Head of caudate nucleus (tissue), 42 donors: Measurements from ENCODE around the gene GRID1.
"Not testable (repeated sequence)": the region's sequence is repeated elsewhere in the genome, so short reads cannot be mapped to it uniquely, and the experiment has no call there.

Source experiments
- DNase-seq, 42 donors: peaks; one replicate each; pipeline versions ENCODE4 v3.0.0 to v3.0.0-alpha.2; 2020 to 2021; ENCODE audit warnings: mixed read lengths in 7 of 42
- intact Hi-C: fragments of 100-400 bp; cut with DNase I; formaldehyde crosslinking; loops from one replicate; pipeline ENCODE4 v1.15.0; 2022

Gene GRID1

DNA sequence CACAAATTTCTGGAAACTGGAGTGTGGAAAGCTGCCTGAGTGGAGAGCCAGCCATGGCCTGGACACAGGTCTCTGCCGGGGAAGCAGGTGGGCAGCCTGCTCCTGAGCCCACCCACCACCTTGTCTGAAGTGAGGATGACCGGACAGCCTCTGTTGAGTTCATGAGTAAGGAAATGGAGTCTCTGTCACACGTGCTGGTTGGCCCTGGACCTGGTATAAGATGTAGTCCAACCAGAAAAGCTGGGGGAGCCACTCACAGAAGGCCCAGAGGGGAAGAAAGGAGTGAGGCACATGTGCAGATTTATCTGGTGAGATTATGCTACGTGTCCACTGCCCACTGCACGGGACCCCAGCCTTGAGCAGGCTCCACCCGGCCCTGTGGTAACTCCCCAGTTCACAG lies 383.5 kb downstream of the GRID1 start:
- intact Hi-C loops: no loop called here
- no peak for DNase-seq

DNA sequence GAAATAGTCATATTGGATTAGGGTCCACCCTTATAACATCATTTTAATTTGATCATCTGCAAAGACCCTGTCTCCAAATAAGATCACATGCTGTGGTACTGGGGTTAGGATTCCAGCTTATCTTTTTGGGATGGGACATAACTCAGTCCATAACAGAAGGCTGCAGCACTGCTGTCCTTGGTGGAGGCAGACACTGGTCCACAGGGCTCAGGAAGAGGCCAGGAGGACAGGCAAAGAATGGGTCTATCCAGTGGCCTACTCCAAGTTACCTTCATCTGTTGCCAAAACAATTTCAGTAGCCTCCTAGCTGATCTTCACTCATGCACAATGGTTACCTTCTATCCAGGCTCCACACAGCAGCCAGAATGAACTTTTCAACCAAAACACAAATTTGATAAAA lies 387.0 kb downstream of the GRID1 start:
- DNase-seq: no peak
- intact Hi-C loops: no loop called here

DNA sequence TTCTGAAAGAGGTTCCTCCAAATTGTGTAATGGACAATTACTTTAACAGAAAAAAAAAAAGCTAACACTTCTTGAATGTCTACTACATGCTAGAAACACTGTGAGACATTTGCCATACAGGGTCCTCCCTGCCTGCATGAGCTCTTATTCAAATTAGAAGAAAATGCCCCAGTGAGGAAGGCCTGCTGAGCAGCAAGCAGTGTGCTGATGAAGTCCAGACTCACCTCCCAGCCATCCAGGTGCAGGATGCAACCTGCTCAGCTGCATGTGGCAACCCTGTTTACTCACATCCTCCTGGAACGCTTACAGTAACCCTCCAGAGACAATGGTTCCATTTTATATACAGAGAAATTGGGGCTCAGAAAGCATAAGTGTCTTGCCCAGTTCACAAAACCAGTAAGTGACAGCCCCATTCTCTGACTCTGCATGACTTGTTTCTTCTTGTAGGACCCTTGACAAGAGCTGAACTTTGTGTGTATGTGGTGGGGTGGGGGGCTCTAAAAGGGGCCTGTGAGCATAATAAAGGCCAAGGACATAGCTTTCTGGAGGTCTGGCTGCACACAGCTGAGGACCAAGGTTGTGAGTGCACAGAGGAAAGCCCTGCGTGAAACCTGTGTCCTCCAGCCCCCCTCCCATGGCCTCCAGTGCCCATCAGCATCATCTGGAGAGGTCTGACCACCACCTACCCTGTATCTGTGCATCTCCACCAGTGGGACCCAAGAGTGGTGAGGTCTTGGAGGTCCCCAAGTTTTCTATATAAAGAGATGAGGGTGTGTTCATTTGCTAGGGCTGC lies 387.8 kb downstream of the GRID1 start:
- intact Hi-C loops: no loop called here

DNA sequence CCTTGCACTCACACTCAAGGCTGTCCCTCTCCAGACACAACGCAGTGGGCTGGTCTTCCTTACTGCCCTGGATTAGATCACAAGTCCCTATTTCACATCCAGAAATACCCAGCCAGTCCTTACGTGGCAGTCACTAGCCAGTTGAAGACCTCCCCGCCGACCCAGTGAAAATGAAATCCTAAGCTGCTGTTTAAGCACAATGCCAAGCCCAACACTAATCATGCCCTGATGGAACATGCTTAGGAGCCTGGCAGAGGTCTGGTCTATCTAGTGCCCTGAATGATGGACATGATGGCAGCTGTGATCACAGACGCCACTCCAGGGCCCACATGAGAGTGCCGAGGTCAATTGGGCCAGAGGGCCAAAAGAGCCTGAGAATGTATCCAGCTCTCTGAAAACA lies 389.0 kb downstream of the GRID1 start:
- intact Hi-C loops: no loop called here
- no peak for DNase-seq

More for the DNA sequence above, 387.8 kb downstream of the GRID1 start:
- peak in 1 of 42 donors; percentile 22 for DNase-seq

DNA sequence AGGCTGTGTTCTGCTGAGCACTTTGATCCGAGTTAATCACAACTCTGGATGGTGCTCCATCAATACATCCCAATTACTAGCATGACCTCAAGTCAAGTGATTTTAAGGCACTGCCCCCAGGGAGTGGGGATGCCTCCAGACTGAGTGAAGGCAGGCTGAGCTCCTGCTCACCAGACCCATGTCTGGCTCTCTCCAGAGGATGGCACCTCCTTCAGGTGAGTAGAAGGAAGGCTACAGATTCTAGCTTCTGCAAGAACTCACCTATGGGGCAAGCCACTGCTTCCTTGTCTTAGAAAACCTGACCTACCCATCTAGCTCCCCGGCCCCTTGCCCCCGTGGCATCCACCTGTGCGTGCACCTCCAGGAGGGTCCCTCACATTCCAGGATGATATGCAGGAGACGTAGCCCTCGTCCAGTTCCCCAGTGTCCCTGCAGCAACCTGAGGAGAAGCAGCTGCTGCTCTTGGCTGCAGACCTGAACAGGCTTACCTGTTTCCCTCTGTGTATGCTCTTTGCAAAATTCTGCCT lies 390.3 kb downstream of the GRID1 start:
- intact Hi-C loops: no loop called here

DNA sequence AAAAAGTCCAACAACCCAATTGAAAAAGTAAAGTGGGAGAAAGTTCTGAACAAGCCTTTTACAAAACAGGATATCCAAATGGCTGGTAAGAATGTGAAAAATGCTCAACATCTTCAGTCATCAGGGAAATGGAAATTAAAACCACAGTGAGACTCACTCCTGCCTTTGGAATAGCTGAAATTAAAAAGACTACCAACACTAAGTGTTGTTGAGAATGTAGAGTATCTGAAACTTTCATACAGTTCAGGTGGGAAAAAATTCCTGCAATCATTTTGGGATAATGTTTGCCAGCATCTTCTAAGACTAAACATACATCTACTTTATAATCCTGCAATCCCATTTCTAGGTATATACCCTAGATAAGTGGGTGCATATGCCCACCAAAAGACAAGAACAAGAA lies 395.1 kb downstream of the GRID1 start:
- intact Hi-C loops: no loop called here
- no peak for DNase-seq

More for the DNA sequence above, 390.3 kb downstream of the GRID1 start:
- no peak for DNase-seq

DNA sequence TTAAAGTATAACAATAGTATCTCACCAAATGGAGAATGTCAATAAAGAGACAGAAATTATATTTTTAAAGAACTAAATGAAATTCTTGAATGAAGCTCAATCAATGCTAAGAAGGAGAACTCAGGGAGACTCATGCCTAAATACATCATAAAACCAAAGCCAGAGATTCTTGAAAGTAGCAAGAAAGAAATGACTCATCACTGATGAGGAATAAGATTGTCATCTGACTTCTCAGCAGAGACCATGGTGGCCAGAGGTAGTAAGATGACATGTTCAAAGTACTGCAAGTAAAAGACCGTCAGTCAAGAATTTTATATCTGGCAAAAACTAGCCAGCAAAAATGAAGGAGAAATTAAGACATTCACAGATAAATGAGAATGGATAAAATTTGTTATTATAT lies 399.0 kb downstream of the GRID1 start:
- intact Hi-C loops: no loop called here
- DNase-seq: no peak

DNA sequence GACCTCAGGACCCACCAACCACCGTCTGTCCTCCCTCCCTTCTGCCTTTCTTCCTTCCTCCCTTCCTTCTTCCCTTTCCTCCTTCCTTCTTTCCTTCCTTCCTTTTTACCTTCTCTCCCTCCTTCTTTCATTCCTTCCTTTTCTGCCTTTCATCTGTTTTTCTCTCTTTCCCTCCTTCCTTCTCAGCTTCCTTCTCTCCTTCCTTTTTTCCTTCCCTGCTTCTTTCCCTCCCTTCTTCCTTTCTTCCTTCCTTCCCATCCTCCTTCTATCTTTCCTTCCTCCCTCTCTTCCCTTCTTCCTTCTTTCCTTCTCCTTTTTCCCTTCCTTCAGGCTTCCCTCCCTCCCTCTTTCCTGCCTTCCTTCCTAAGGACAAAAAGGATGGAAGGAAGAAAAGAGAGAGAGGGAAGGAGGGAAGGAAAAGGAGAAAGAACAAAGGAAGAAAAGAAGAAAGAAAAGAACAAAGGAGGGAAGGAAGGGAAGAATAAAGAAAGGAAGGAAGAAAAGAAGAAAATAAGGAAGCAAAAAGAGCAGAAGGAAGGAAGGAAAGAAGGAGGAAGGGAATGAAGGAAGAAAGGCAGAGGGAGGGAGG lies 405.0 kb downstream of the GRID1 start:
- intact Hi-C loops: no loop called here
- no peak for DNase-seq

DNA sequence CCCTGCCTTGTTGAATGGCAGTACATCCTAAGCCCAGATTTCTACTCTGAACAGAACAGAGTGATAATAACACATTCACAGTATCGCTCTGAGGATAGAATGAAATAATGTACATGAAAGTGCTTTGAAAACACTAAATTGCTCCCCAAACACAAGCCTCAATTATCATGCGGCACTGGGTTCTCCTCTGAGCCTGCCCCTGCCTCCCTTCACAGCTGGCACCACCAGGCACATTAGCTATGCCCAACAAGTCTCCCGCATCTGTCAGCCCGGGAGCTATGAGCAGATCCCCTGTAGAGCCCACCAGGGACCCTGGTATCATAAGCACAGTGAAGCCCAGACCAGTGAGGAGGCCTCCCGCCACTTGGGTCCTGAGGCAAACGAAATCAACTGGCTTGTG lies 405.5 kb downstream of the GRID1 start:
- intact Hi-C loops: no loop called here
- DNase-seq: peak in 11 of 42 donors; percentile 8 to 49 (median 22)

DNA sequence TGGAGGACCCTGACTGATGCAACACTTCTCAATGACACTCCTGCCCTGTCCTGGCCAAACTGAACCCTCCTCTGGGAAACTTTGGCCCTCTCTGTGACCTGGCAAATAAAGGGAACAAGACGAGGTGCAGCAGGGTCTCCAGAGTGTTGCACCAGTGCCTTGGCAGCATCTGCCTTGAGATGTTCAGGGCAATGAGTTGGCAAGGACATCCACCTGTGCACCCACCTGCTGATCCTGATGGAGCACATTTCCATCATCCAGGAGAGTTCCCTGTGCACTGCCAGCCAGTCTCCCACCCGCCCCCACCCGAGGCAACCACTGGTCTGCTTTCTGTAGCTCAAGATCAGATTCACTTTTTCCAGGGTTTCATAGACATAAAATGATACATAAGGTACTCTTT lies 407.4 kb downstream of the GRID1 start:
- intact Hi-C loops: no loop called here
- DNase-seq: no peak

DNA sequence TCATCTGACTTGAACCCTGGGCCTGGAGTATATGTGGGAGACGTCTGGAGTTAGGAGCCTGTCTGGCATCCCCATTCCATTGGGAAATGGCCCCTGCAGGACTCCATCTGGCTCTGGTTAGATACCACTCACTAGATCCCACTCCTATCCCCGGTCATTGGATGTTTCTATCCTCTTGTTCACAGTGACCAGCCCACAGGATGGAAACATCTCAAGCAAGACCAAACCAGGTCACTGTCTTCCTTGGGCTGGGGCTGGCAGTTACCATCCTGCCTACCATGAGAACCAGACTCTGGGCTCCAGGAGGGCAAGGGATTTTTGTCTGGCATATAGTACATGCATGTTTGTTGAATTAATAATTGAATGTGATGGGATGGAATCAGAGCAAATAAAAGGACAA lies 415.7 kb downstream of the GRID1 start:
- no peak for DNase-seq
- intact Hi-C loops: no loop called here

DNA sequence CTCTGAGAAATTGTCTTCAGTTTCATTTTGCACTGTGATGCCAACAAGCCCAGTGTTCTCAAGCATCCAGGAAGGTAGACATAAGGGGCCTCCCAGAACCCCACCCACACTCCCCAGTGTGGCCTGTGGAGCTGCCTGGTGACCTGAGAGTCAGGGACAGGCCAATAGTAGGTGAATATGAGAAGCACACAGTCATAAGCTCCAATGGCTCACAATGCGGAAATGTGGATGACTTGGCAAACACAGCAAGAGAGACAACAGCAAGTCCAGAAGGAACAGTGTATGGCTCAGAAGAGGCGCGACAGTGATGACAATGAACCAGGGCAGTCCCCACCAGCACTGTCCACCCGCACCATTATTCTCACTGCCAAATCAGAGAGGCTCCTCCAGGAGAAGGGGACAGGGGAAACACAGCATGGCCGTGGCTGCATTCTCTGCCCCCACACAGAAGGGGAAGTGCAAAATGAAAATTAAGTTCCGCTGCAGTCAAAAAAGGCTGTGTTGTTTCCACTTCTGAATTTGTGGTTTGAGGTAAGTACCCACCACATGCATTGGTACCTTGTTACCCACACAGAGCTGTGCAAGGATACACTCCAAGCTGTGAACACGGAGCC lies 419.8 kb downstream of the GRID1 start:
- intact Hi-C loops: no loop called here
- no peak for DNase-seq

DNA sequence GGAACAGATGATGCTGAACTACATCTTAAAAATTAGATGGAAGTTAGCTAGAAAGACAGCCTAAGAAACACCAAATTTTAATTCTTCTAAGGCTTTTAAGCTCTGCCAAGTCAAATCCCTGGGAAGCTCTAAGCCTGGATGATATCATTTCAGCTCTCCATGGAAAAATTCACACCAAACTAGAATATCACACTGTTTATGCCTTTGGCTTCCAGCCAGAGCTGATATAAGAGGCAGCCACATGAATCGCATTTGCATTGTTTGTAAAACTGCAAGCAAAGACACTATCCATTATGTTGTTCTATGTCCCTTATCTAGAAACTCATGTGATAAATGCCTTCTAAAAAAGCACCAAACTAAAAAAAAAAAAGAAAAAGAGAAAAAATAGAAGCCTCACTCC lies 430.4 kb downstream of the GRID1 start:
- DNase-seq: no peak

DNA sequence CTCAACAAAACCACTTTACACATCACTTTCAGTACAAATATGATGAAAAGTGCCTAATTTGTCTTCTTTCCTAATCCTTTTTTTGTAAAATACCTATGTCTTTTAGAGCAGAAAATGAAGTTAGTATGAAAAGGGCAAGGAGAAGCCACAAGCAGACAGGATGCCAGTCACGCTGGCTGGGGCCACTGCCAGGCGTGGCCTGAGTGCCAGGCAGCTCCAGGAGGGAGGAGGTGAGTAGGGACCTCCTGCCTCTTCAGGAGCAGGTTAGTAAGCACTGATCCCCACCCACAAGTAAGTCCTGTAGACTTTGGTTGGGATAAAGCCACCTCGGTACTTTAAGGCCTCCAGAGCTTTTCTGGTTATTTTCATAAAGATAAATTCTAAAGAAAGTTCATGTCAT lies 432.0 kb downstream of the GRID1 start:
- no peak for DNase-seq
- intact Hi-C loops: no loop called here

More for the DNA sequence above, 430.4 kb downstream of the GRID1 start:
- intact Hi-C loops: no loop called here

DNA sequence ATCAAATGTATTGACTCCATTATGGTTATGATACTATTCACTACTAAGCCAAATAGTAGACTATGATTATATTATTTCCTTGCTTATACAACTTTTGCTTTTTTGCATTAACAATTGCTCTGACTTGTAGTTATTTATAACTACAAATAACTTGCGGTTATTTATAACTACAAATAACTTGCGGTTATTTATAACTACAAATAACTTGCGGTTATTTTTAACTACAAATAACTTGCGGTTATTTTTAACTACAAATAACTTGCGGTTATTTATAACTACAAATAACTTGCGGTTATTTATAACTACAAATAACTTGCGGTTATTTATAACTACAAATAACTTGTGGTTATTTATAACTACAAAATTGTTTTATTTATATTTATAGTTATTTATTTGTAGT lies 436.6 kb downstream of the GRID1 start:
- intact Hi-C loops, DNase-seq: not testable (repeated sequence)

DNA sequence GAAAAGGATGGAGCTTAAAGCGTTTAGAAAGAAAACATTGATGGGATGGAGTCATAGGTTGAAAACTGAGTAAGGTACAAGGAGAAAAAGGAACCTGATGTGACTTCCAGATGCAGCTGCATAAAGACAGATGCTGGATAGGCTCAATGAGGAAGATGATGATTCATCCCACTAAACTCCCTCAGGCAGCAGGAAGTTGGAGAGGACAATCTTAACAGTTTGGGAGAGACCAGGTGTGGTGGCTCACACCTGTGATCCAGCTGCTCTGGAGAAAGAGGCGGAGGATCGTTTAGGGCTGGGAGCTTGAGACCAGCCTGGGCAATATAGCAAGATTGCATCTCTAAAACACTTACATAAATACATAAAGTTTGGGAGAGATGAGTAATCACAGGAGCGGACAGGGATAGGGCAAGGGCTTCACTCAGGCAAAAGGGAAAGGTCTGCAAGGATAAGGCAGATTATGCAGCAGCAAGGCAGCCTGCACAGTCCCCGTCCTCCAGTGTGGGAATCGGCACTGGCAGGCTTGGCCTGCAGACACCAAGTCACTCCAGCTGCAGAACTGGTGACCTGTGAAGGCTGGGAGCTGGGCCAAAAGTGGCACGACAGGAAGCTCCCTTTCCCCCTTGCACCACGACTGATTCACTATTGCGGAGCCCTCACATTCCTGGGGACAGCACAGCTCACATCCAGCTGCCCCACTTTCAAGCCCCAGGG lies 438.5 kb downstream of the GRID1 start:
- intact Hi-C loops: no loop called here
- peak in 40 of 42 donors; percentile 8 to 82 (median 45) for DNase-seq

DNA sequence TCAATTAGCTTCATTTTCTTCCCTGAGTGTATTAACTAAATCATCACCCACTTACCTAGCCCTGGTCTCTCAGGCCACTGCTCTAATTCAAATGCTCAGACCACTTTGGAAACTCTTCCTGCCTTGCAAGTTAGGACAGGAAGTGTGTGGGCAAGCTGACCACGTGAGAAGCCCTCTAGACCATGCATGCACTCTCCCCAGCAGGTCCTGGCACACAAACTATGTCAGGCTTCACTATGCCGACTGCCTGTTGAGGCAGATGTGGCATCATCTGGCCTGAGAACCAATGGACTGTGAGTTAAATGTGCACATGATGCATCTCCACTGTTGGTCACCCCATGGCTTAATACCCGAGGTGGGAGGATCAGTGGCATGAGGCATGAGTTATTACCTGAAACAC lies 439.6 kb downstream of the GRID1 start:
- intact Hi-C loops: no loop called here
- DNase-seq: no peak

DNA sequence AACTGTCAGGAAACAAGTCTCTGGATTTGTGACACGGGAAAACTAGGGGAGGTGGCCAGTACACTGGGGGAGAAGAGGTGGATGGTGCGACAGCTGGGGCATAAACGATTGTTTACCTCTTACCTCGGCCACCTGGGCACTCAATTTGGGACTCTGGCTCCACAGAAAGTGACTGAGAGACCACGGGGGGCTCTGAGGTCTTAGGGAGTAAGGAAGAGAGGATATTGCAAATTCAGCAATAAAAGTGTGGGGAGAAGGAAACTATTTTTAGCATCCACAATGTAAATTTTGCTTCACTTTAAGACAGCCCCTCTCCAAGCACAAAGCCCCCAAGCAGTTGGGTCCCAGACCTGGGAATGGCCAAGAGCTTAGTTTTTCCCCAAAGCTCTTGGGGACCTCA lies 440.5 kb downstream of the GRID1 start:
- no peak for DNase-seq
- intact Hi-C loops: no loop called here

DNA sequence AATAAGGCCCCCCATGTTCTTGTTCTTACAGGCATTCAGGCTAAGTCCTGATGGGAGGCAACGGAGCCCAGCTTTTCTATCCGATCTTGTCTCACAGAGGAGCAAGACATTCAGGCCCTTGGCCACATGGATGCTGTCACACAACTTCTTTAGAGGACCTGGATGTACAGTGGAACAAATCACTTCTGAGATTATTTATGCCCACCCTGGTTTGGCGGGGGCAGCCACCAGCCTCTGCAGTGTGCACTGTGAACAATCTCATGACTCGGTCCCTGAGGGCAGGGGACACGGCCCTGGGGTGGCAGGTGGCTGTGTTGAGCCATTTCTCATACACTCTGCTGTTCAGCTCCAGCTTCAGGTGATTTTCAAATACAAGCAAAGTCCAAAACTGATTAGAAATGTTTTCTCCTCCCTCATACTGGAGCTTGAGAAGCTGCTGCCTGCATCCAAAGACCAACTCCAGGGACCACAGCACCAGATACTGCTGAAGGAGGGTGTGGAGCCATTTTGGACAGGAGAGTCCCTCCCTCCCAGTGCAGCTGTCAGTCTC lies 441.3 kb downstream of the GRID1 start:
- DNase-seq: no peak
- intact Hi-C loops: no loop called here
